Lower leg skin (tissue), 4 donors: ENCODE measurements around the gene GPR62. TPM values are rescaled to one million over a fixed set of nuclear protein-coding genes. Genes with fewer than 3 reads are reported as not detected.

Experiments
- DNase-seq, 2 donors: peaks; one replicate each; pipeline ENCODE4 v3.0.0-alpha.2; 2019; ENCODE audit warnings: low spot score in 2 of 2
- H3K4me3 ChIP-seq: fragments of 200-600 bp; sonication (generic); 2 replicates; pipeline ENCODE4 v1.5.1; 2017; ENCODE audit warnings: mild to moderate bottlenecking, low read depth; ENCODE audit not compliant: poor library complexity, severe bottlenecking
- CTCF ChIP-seq, 3 donors: fragments of 450-650 bp; IDR thresholded peaks; one replicate each; pipeline ENCODE4 v1.5.1; 2016; ENCODE audit warnings: antibody characterized with exemption in 3 of 3, mild to moderate bottlenecking in 3 of 3, moderate library complexity in 2 of 3
- POLR2A ChIP-seq, 2 donors: fragments of 450-650 bp; IDR thresholded peaks; one replicate each; pipeline ENCODE4 v1.6.1; 2016 to 2017; ENCODE audit warnings: antibody characterized with exemption in 2 of 2, mild to moderate bottlenecking in 1 of 2, moderate library complexity in 1 of 2
- WGBS, 2 donors: methylation state at CpG; one replicate each; pipeline ENCODE4 v1.1.5; 2018; 5-methylcytosine and 5-hydroxymethylcytosine counted together
- intact Hi-C: fragments of 100-400 bp; cut with DNase I; formaldehyde crosslinking; loops from one replicate; pipeline ENCODE4 v1.15.0; 2023; ENCODE audit warnings: low total_unique reads
- total RNA-seq, 4 donors: library from RNA; depleted of rRNA; stranded (reverse); fragments of >200 nt; gene quantifications; one replicate each; pipeline ENCODE4 v1.1.0, GENCODE V29; 2016

GPR62 gene
- total RNA-seq, 4 donors from 2014 or later: not detected

GRCh38 chr3:51937611-51938450 is 17.4 kb upstream of the GPR62 start:
- H3K4me3 ChIP-seq: no peak overlapping the region
- intact Hi-C loops: no loop called here
- WGBS, 2 donors: 92 to 93% methylated on average over 13 of the region's 13 CpGs
- peak in 1 of 2 donors; percentile 72 for DNase-seq
- TF ChIP-seq POLR2A (IDR thresholded peaks at IDR 0.05) (no peak), CTCF (IDR thresholded peaks at IDR 0.05) (no peak)

- TF ChIP-seq CTCF (IDR thresholded peaks at IDR 0.05) (no peak), POLR2A (IDR thresholded peaks at IDR 0.05) (no peak)
- 89 to 94% methylated on average over 9 of the region's 9 CpGs for WGBS, 2 donors
- DNase-seq: peak in 1 of 2 donors; percentile 79
- intact Hi-C loops: no loop called here
- no peak overlapping the region for H3K4me3 ChIP-seq
These were observed 16.3 kb upstream of the GPR62 start for GRCh38 chr3:51938780-51939425.

- TF ChIP-seq CTCF (IDR thresholded peaks at IDR 0.05) (no peak), POLR2A (IDR thresholded peaks at IDR 0.05) (no peak)
- WGBS, 2 donors: 32 to 33% methylated on average over 13 of the region's 13 CpGs
- peak in 1 of 2 donors; percentile 80 for DNase-seq
These were observed 14.3 kb upstream of the GPR62 start for GRCh38 chr3:51940648-51941462.

GRCh38 chr3:51941463-51941797 is 13.8 kb upstream of the GPR62 start:
- DNase-seq: peak in 1 of 2 donors; percentile 33
- intact Hi-C loops: loop anchor here (5.0 kb wide), 1 partner anchor 201 kb away; no protein-coding TSS in a partner anchor
- TF ChIP-seq POLR2A (IDR thresholded peaks at IDR 0.05): no peak
- no peak for TF ChIP-seq CTCF (IDR thresholded peaks at IDR 0.05)
- 2 to 12% methylated on average over 3 to 11 of the region's 20 CpGs for WGBS, 2 donors
- H3K4me3 ChIP-seq: peak overlapping the region; percentile 59

More at GRCh38 chr3:51940648-51941462, 14.3 kb upstream of the GPR62 start:
- peak overlapping the region; percentile 59 for H3K4me3 ChIP-seq
- intact Hi-C loops: loop anchor here (5.0 kb wide), 1 partner anchor 201 kb away; no protein-coding TSS in a partner anchor

GRCh38 chr3:51941798-51942602 is 13.2 kb upstream of the GPR62 start, which contains the start of the genes PARP3 and RRP9:
Gene PARP3, plus strand, starts transcription at chr3:51942363. Its CDS starts 993 bp downstream, at chr3:51943356.
Gene RRP9, minus strand, starts transcription at chr3:51941904. Its CDS starts 37 bp downstream, at chr3:51941867.
- intact Hi-C loops: loop anchor here (5.0 kb wide), 1 partner anchor 200 kb away; no protein-coding TSS in a partner anchor
- peak within 1 kb of the TSS; percentile 59 for H3K4me3 ChIP-seq
- 0% methylated on average over 12 to 22 of the region's 67 CpGs for WGBS, 2 donors
- DNase-seq: peak; percentile 100
- TF ChIP-seq CTCF (IDR thresholded peaks at IDR 0.05) (peak in 2 of 3 donors; percentile 87 to 96), POLR2A (IDR thresholded peaks at IDR 0.05) (no peak)
